Body of pancreas (tissue), 4 donors: ENCODE measurements around the gene OR51B4. TPM values are rescaled to one million over a fixed set of nuclear protein-coding genes. Genes with fewer than 3 reads are reported as not detected.

Source experiments
- ATAC-seq: fragments of 150-250 bp; one replicate; pipeline ENCODE4 v1.9.1; 2016
- DNase-seq, 4 donors: peaks; one replicate each; pipeline ENCODE4 v3.0.0-alpha.2; 2019
- H3K27ac ChIP-seq, 4 donors: fragments of 200-600 bp; sonication (generic); 1 replicate in 3 of 4; 2 replicates in 1 of 4; pipeline versions ENCODE4 v1.5.1 to v1.6.1; 2016 to 2019; ENCODE audit warnings: mild to moderate bottlenecking in 1 of 4, mixed read lengths in 1 of 4, moderate library complexity in 1 of 4
- H3K27me3 ChIP-seq, 2 donors: fragments of 200-600 bp; sonication (generic); one replicate each; pipeline ENCODE4 v1.6.0; 2016; ENCODE audit warnings: mild to moderate bottlenecking in 1 of 2
- H3K36me3 ChIP-seq, 2 donors: fragments of 200-600 bp; sonication (generic); replicated peaks in 1 of 2; 2 replicates each; pipeline ENCODE4 v1.5.1; 2016; ENCODE audit warnings: low read depth in 2 of 2; ENCODE audit not compliant: insufficient read depth in 1 of 2
- H3K4me1 ChIP-seq: fragments of 200-600 bp; sonication (generic); one replicate; pipeline ENCODE4 v1.6.0; 2016
- H3K4me3 ChIP-seq, 2 donors: fragments of 200-600 bp; sonication (generic); 1 replicate in 1 of 2; 2 replicates in 1 of 2; pipeline ENCODE4 v1.5.1; 2016 to 2019
- H3K9me3 ChIP-seq, 3 donors: fragments of 200-600 bp; sonication (generic); 1 replicate in 2 of 3; 2 replicates in 1 of 3; pipeline ENCODE4 v1.5.1; 2016
- POLR2A ChIP-seq, 3 donors: fragments of 450-650 bp; IDR thresholded peaks; one replicate each; pipeline ENCODE4 v1.6.1; 2016; ENCODE audit warnings: antibody characterized with exemption in 3 of 3, mild to moderate bottlenecking in 2 of 3
- WGBS, 2 donors: methylation state at CpG; one replicate each; pipeline ENCODE4 v1.1.5; 2017; 5-methylcytosine and 5-hydroxymethylcytosine counted together
- intact Hi-C: fragments of 100-400 bp; cut with DNase I; formaldehyde crosslinking; loops from one replicate; pipeline ENCODE4 v1.15.1; 2023
- total RNA-seq, 2 donors: library from RNA; depleted of rRNA; stranded (reverse); fragments of >200 nt; gene quantifications; one replicate each; pipeline ENCODE4 v1.1.0, GENCODE V29; 2016
- TF ChIP-seq, protein P1 (sequence below), 7 experiments: fragments of 450-650 bp in 4 of 7; fragments of 200-600 bp in 3 of 7; sonication (generic) in 3 of 7; IDR thresholded peaks; one replicate each; pipeline ENCODE4 v1.5.1; 2016 to 2019; ENCODE audit warnings: antibody characterized with exemption in 7 of 7

OR51B4 gene
- total RNA-seq, 2 donors from 2014 or later, result 0.52 to 0.66 TPM

GRCh38 chr11:5288108-5288905, 13.4 kb downstream of the OR51B4 start:
- 63 to 72% methylated on average over 7 of the region's 7 CpGs for WGBS, 2 donors
- Histone ChIP-seq H3K27ac (no peak overlapping the region), H3K4me3 (no peak overlapping the region), H3K36me3 (no peaks in the 10 kb centered on the region), H3K27me3 (no peaks in the 10 kb centered on the region), H3K4me1 (no peaks in the 10 kb centered on the region), H3K9me3 (no peaks in the 10 kb centered on the region)
- DNase-seq, result no peak
- no peak for ATAC-seq
- TF ChIP-seq, protein P1, sequence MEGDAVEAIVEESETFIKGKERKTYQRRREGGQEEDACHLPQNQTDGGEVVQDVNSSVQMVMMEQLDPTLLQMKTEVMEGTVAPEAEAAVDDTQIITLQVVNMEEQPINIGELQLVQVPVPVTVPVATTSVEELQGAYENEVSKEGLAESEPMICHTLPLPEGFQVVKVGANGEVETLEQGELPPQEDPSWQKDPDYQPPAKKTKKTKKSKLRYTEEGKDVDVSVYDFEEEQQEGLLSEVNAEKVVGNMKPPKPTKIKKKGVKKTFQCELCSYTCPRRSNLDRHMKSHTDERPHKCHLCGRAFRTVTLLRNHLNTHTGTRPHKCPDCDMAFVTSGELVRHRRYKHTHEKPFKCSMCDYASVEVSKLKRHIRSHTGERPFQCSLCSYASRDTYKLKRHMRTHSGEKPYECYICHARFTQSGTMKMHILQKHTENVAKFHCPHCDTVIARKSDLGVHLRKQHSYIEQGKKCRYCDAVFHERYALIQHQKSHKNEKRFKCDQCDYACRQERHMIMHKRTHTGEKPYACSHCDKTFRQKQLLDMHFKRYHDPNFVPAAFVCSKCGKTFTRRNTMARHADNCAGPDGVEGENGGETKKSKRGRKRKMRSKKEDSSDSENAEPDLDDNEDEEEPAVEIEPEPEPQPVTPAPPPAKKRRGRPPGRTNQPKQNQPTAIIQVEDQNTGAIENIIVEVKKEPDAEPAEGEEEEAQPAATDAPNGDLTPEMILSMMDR (IDR thresholded peaks at IDR 0.05), result no peak
- no peak for TF ChIP-seq POLR2A (IDR thresholded peaks at IDR 0.05)
- intact Hi-C loops, result no loop called here

- H3K27ac ChIP-seq, result no peak overlapping the region
- no peaks in the 10 kb centered on the region for H3K9me3 ChIP-seq
- WGBS, 2 donors, result 54 to 56% methylated on average over 3 of the region's 3 CpGs
- no peak overlapping the region for H3K4me3 ChIP-seq
- intact Hi-C loops, result no loop called here
- no peaks in the 10 kb centered on the region for H3K4me1 ChIP-seq
- no peak for DNase-seq
- no peaks in the 10 kb centered on the region for H3K27me3 ChIP-seq
- no peak for ATAC-seq
- H3K36me3 ChIP-seq, result no peaks in the 10 kb centered on the region
- no peak for TF ChIP-seq POLR2A (IDR thresholded peaks at IDR 0.05)
- TF ChIP-seq, protein P1 (IDR thresholded peaks at IDR 0.05), result no peak
Measured at GRCh38 chr11:5286901-5287300, 14.8 kb downstream of the OR51B4 start.

GRCh38 chr11:5286351-5286750, 15.4 kb downstream of the OR51B4 start:
- no peak for ATAC-seq
- no peaks in the 10 kb centered on the region for H3K27me3 ChIP-seq
- no peak overlapping the region for H3K27ac ChIP-seq
- H3K4me1 ChIP-seq, result no peaks in the 10 kb centered on the region
- DNase-seq, result no peak
- no peaks in the 10 kb centered on the region for H3K36me3 ChIP-seq
- H3K4me3 ChIP-seq, result no peak overlapping the region
- intact Hi-C loops, result no loop called here
- no peaks in the 10 kb centered on the region for H3K9me3 ChIP-seq
- TF ChIP-seq, protein P1 (IDR thresholded peaks at IDR 0.05), result no peak
- TF ChIP-seq POLR2A (IDR thresholded peaks at IDR 0.05), result no peak
- 9 to 10% methylated on average over 1 of the region's 1 CpG for WGBS, 2 donors

- no peak for TF ChIP-seq POLR2A (IDR thresholded peaks at IDR 0.05)
- TF ChIP-seq, protein P1 (IDR thresholded peaks at IDR 0.05), result no peak
- Histone ChIP-seq H3K9me3 (no peaks in the 10 kb centered on the region), H3K36me3 (no peaks in the 10 kb centered on the region), H3K4me1 (no peaks in the 10 kb centered on the region), H3K27ac (no peak overlapping the region), H3K4me3 (no peak overlapping the region), H3K27me3 (no peaks in the 10 kb centered on the region)
- ATAC-seq (no peak), DNase-seq (no peak)
- intact Hi-C loops, result no loop called here
- 70 to 73% methylated on average over 4 of the region's 4 CpGs for WGBS, 2 donors
Measured at GRCh38 chr11:5285703-5286340, 15.9 kb downstream of the OR51B4 start.
